WTC11 (cell line): ENCODE data around the gene RAB33A. TPM values are rescaled to one million over a fixed set of nuclear protein-coding genes. Genes with fewer than 3 reads are reported as not detected.

ENCODE experiments used
- ATAC-seq: fragments of 200-7000 bp; cut with Tn5 transposase; 2 replicates; pipeline ENCODE4 v1.10.0; 2021; ENCODE audit warnings: mild to moderate bottlenecking, moderate library complexity
- CTCF ChIA-PET: fragments of 300-600 bp; sonication (Branson Sonifier 250); formaldehyde crosslinking; loops from one replicate; lab custom pipeline; 2021; ENCODE audit warnings: antibody characterized with exemption; lab: Charles Lee
- POLR2A ChIA-PET: fragments of 350-600 bp; sonication (Branson Sonifier 250); formaldehyde crosslinking; loops from one replicate; lab custom pipeline; 2021; ENCODE audit warnings: antibody characterized with exemption; lab: Charles Lee
- DNase-seq: peaks from one replicate; pipeline ENCODE4 v3.0.0; 2021; ENCODE audit warnings: low spot score
- H3K27ac Mint-ChIP-seq: 2 replicates; pipeline ENCODE4 v1.8.0; 2021; ENCODE audit warnings: mixed read lengths
- H3K27me3 Mint-ChIP-seq: 2 replicates; pipeline ENCODE4 v1.8.0; 2021; ENCODE audit warnings: low read depth, mild to moderate bottlenecking, moderate library complexity, mixed read lengths
- H3K36me3 Mint-ChIP-seq: 2 replicates; pipeline ENCODE4 v1.8.0; 2021; ENCODE audit warnings: mixed read lengths
- H3K4me1 Mint-ChIP-seq: 2 replicates; pipeline ENCODE4 v1.8.0; 2022; ENCODE audit warnings: mixed read lengths
- H3K4me3 Mint-ChIP-seq: 2 replicates; pipeline ENCODE4 v1.8.0; 2021; ENCODE audit warnings: mild to moderate bottlenecking, moderate library complexity, mixed read lengths
- H3K9me3 Mint-ChIP-seq: 2 replicates; pipeline ENCODE4 v1.8.0; 2021; ENCODE audit warnings: mixed read lengths
- AFF4 ChIP-seq: sonication (generic); formaldehyde crosslinking; IDR thresholded peaks from 2 replicates; pipeline ENCODE4 v1.8.1; 2023; ENCODE audit warnings: mild to moderate bottlenecking, missing genetic modification reagents, borderline replicate concordance
- CTCF ChIP-seq: fragments of 200-600 bp; IDR thresholded peaks from 2 replicates; pipeline ENCODE4 v1.8.0; 2022; ENCODE audit warnings: antibody characterized with exemption
- E2F1 ChIP-seq: sonication (generic); formaldehyde crosslinking; IDR thresholded peaks from 2 replicates; pipeline ENCODE4 v1.8.0; 2022; ENCODE audit warnings: mild to moderate bottlenecking, missing genetic modification reagents
- ELF4 ChIP-seq: sonication (generic); formaldehyde crosslinking; IDR thresholded peaks from 2 replicates; pipeline ENCODE4 v1.8.1; 2022; ENCODE audit warnings: low read depth, mild to moderate bottlenecking, moderate library complexity, missing genetic modification reagents
- EMX1 ChIP-seq: fragments of 250-450 bp; sonication (Bioruptor Pico); IDR thresholded peaks from 2 replicates; pipeline ENCODE4 v1.8.0; 2021; ENCODE audit warnings: mild to moderate bottlenecking
- ESRRA ChIP-seq: sonication (generic); formaldehyde crosslinking; IDR thresholded peaks from 2 replicates; pipeline ENCODE4 v1.8.1; 2022; ENCODE audit warnings: mild to moderate bottlenecking, missing genetic modification reagents, borderline replicate concordance
- FOXP4 ChIP-seq: sonication (generic); formaldehyde crosslinking; IDR thresholded peaks from 2 replicates; pipeline ENCODE4 v1.8.0; 2022; ENCODE audit warnings: mild to moderate bottlenecking, missing genetic modification reagents
- HMGA2 ChIP-seq: fragments of 250-450 bp; sonication (Bioruptor Pico); IDR thresholded peaks from 2 replicates; pipeline ENCODE4 v1.4.0; 2021; ENCODE audit warnings: mild to moderate bottlenecking, moderate library complexity
- IRF1 ChIP-seq: sonication (generic); formaldehyde crosslinking; IDR thresholded peaks from 2 replicates; pipeline ENCODE4 v1.8.0; 2023; ENCODE audit warnings: missing genetic modification reagents
- KAT7 ChIP-seq: sonication (generic); formaldehyde crosslinking; IDR thresholded peaks from 2 replicates; pipeline ENCODE4 v1.8.1; 2023; ENCODE audit warnings: missing genetic modification reagents, mild to moderate bottlenecking, borderline replicate concordance
- MAX ChIP-seq: sonication (generic); formaldehyde crosslinking; IDR thresholded peaks from 2 replicates; pipeline ENCODE4 v1.8.0; 2022; ENCODE audit warnings: mild to moderate bottlenecking, missing genetic modification reagents
- NR1H2 ChIP-seq: sonication (generic); formaldehyde crosslinking; IDR thresholded peaks from 2 replicates; pipeline ENCODE4 v1.9.0; 2021; ENCODE audit warnings: mild to moderate bottlenecking, moderate library complexity, missing genetic modification reagents
- SMAD4 ChIP-seq: sonication (generic); formaldehyde crosslinking; IDR thresholded peaks from 2 replicates; pipeline ENCODE4 v1.8.0; 2022; ENCODE audit warnings: mild to moderate bottlenecking, missing genetic modification reagents
- TP53 ChIP-seq: sonication (generic); formaldehyde crosslinking; IDR thresholded peaks from 2 replicates; pipeline ENCODE4 v1.8.1; 2023; ENCODE audit warnings: mild to moderate bottlenecking, missing genetic modification reagents
- ZNF263 ChIP-seq: sonication (generic); formaldehyde crosslinking; IDR thresholded peaks from 2 replicates; pipeline ENCODE4 v1.8.1; 2022; ENCODE audit warnings: low read depth, mild to moderate bottlenecking, moderate library complexity, missing genetic modification reagents
- ZNF317 ChIP-seq: sonication (generic); formaldehyde crosslinking; IDR thresholded peaks from 2 replicates; pipeline ENCODE4 v1.8.1; 2023; ENCODE audit warnings: low read depth, mild to moderate bottlenecking, moderate library complexity, missing genetic modification reagents, borderline replicate concordance
- ZNF396 ChIP-seq: fragments of 250-450 bp; sonication (Bioruptor Pico); IDR thresholded peaks from 2 replicates; pipeline ENCODE4 v1.8.0; 2021; ENCODE audit warnings: mild to moderate bottlenecking, moderate library complexity, borderline replicate concordance
- ZNF416 ChIP-seq: fragments of 250-450 bp; sonication (Bioruptor Pico); IDR thresholded peaks from 2 replicates; pipeline ENCODE4 v1.9.0; 2021; ENCODE audit warnings: mild to moderate bottlenecking, inconsistent platforms
- ZNF425 ChIP-seq: fragments of 250-450 bp; sonication (Bioruptor Pico); conservative IDR thresholded peaks from 2 replicates; pipeline ENCODE4 v1.9.0; 2021; ENCODE audit warnings: mild to moderate bottlenecking
- total RNA-seq: library from RNA; stranded (reverse); gene quantifications from 3 replicates; pipeline ENCODE4 v1.2.3, GENCODE V29; 2021

The RAB33A gene
- total RNA-seq, 1 experiment from 2014 or later, result 2.1 TPM

GRCh38 chrX:130179579-130180215 is 7.9 kb downstream of the RAB33A start:
- CTCF ChIA-PET, result no interaction called here
- no peaks in the 10 kb centered on the region for H3K4me1 Mint-ChIP-seq
- no peaks in the 10 kb centered on the region; the same call in 1 of the 2 replicates for H3K36me3 Mint-ChIP-seq
- H3K27me3 Mint-ChIP-seq, result no peaks in the 10 kb centered on the region
- H3K4me3 Mint-ChIP-seq, result no peak overlapping the region
- POLR2A ChIA-PET, result interaction anchor here (1.0 kb wide), 1 partner anchor 14 kb away, joined by 6 read pairs; the partner anchor contains the start of gene AIFM1
- ATAC-seq, result no peak
- no peak overlapping the region for H3K27ac Mint-ChIP-seq
- TF ChIP-seq ZNF317, result no peak
- TF ChIP-seq AFF4 (CRISPR knock-in tag), result no peak
- TF ChIP-seq ZNF263 (CRISPR knock-in tag), result no peak
- no peak for TF ChIP-seq ELF4 (CRISPR knock-in tag)
- TF ChIP-seq EMX1, result no peak
- no peak for TF ChIP-seq E2F1 (CRISPR knock-in tag)
- TF ChIP-seq ZNF396 (CRISPR knock-in tag), result no peak
- no peak for TF ChIP-seq MAX
- no peak for TF ChIP-seq TP53 (CRISPR knock-in tag)
- no peak for TF ChIP-seq IRF1 (CRISPR knock-in tag)
- TF ChIP-seq ZNF416 (CRISPR knock-in tag), result no peak
- no peak for TF ChIP-seq NR1H2
- H3K9me3 Mint-ChIP-seq, result no peaks in the 10 kb centered on the region
- no peak for DNase-seq

GRCh38 chrX:130184168-130184567 is 12.4 kb downstream of the RAB33A start:
- ChIA-PET POLR2A (no interaction called here), CTCF (no interaction called here)
- no peaks in the 10 kb centered on the region for H3K4me1 Mint-ChIP-seq
- H3K4me3 Mint-ChIP-seq, result no peak overlapping the region
- H3K36me3 Mint-ChIP-seq, result no peaks in the 10 kb centered on the region
- ATAC-seq (no peak), DNase-seq (no peak)
- TF ChIP-seq ESRRA, result no peak
- no peak for TF ChIP-seq ZNF416 (CRISPR knock-in tag)
- no peak for TF ChIP-seq SMAD4 (CRISPR knock-in tag)
- TF ChIP-seq HMGA2, result no peak
- TF ChIP-seq KAT7, result no peak
- TF ChIP-seq CTCF, result no peak
- no peak for TF ChIP-seq FOXP4
- no peak for TF ChIP-seq ZNF425
- no peaks in the 10 kb centered on the region for H3K9me3 Mint-ChIP-seq
- H3K27ac Mint-ChIP-seq, result no peak overlapping the region
- no peaks in the 10 kb centered on the region for H3K27me3 Mint-ChIP-seq
